GM19239 (cell line): ENCODE measurements around the gene SOX1.

Source experiments
- DNase-seq: peaks from one replicate; pipeline ENCODE4 v3.0.0; 2011; ENCODE audit warnings: low spot score; ENCODE audit not compliant: insufficient read length
- FAIRE-seq: peaks from 2 replicates; lab custom pipeline; 2011; peaks lifted over from hg19 to GRCh38; lab: Jason Lieb, UNC

The SOX1 gene

DNA sequence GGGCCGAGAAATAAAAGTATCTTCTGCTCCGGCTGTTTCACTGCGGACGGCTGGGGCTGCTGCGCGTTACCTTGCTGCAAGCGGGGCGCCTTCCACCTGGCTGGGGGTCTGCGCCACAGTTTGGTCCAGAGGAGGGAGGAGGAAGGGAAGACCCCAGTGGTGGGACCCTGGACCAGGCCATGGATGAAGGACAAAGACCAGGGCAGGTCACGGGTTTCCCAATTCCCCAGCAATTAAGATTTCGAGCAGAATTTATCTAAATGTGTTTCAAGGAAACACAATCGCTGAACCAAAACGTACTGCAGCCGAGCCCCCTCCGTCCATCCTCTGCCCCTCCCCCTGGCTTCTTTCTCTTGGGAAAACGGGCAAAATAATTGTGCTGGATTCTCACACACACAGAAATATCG is 2.9 kb downstream of the SOX1 start:
- no peak for DNase-seq

GRCh38 chr13:112071102-112071722 is 4.3 kb downstream of the SOX1 start:
- FAIRE-seq (no peak), DNase-seq (no peak)

More for the DNA sequence above, 2.9 kb downstream of the SOX1 start:
- no peak for FAIRE-seq

DNA sequence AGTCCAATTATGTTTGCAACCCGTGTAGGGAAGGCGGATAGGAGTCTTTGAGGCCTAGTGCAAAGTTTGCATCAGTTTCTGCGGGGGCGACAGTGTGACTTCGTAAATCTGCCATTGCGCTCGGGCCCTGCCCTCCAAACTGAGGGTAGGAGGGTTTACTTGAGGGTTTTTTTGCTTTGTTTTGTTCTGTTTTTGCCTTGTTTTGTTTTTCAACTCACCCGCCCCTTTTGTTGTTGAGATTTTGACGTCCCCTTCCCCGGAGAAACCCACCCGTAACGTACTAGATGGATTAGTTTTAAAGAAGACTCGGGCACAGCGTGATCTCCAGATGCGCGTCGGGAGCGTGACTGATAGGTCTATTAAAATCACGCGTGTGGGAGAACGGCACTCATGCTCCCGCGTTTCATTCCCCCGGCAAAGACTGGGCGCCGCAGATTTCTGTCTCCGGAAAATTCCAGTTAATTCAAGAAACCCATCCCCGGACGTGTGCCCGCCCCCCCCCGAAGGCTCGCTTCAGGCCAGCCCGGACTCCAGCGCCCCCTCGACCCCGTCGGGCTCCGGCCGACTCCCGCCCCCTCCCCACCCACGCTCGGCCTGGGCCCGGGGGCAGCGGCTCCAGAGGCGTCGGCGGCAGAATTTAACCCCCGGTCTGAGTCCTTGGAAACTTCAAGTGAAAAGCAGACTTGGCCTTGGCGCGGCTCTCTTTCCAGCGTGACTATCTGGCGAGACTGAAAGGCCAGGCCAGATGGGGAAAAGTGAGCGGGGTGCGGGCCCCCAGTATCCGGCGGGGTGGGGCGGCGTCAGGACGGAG is 5.0 kb downstream of the SOX1 start:
- no peak for DNase-seq
- no peak for FAIRE-seq

GRCh38 chr13:112072534-112073244 is 5.7 kb downstream of the SOX1 start:
- no peak for DNase-seq
- FAIRE-seq = no peak

DNA sequence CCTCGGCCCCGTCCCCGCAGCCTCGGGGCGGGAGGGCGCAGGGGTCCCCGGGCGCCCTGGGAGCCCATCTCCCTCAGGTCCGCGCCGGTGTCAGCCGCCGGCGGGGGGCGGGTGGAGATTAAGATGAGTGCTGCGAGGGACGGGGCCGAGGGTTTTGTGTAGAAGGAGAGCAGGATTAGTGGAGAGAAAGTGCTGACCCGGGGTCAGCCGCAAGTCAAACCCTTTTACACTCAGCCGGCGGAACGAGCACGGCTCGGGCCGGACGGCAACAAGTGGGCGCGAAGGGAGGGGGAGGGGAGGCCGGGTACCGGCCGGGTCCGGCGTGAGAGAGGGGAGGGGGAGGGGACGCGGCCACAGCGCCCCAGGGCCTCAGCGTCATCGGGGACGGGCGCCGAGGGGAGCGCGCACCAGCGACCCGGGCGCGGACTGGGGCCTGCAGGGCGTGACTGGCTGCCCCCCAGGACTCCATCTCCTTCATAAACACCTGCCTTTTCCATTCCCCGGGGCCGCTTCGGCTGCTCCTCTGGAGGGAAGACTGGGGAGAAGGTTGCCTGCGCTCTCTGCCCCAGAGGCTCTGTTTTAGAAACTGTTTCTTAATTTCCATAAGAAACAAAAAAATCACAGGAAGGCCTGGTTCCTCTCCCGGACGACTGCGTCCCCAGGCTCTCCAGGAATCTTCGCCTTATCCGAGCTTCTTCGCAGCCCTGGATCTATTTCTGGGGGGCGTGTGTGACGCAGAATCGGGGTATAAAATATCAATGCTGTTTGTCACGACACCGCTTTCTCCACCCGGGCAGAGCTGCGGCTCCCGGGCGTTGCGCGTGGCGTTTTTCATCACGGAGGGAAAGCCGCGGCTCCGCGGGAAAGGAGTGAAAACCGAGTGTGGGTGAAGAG is 6.5 kb downstream of the SOX1 start:
- DNase-seq = no peak
- no peak for FAIRE-seq

GRCh38 chr13:112074139-112074865 is 7.4 kb downstream of the SOX1 start:
- no peak for FAIRE-seq
- DNase-seq = no peak

GRCh38 chr13:112077729-112078128 is 10.8 kb downstream of the SOX1 start:
- FAIRE-seq (no peak), DNase-seq (no peak)

- no peak for FAIRE-seq
- no peak for DNase-seq
Observed at GRCh38 chr13:112078216-112078615, 11.3 kb downstream of the SOX1 start.

GRCh38 chr13:112078879-112079531 is 12.1 kb downstream of the SOX1 start:
- DNase-seq = no peak
- no peak for FAIRE-seq

- DNase-seq = no peak
- no peak for FAIRE-seq
Observed at GRCh38 chr13:112079696-112080095, 12.7 kb downstream of the SOX1 start.

GRCh38 chr13:112083971-112084370 is 17.0 kb downstream of the SOX1 start:
- FAIRE-seq = no peak
- DNase-seq = no peak

DNA sequence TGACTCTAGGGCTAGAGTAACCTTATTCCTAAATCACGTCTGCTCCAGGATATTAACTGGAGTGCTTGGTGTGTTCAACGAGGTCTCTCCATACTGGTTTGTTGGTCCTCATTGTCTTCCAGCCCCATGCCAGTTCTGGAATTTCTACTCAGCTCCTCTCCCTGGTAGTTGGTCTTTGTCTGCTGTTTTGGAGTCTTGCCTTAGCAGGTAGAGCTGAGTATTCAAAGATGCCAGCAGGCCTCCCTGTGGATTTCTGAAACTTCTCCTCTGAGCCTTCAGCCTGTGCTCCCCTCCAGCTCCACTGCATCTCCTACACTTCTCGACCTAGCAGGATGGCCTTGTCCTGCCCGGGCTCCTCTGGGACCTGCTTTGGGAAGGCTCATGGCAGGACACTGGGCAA is 25.5 kb downstream of the SOX1 start:
- no peak for DNase-seq
- FAIRE-seq = no peak

DNA sequence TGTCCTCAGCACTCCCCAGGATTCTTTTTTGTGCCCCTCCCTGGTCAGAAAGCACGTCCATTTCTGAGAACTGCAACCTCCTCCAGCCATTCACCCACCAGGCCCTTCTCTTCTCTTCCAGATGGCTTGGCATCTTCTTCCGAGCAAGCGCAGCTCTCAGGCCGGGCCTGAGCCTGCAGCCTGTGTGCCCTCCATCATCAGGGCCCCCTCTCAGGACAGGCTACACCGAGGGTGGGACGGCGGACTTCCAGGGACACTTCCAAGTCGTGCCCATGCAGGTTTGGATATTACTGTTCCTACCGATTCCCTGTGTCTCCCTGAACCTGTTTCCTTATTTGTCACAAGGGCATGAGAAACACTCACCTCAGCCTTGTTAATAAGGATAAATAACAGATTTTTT is 28.4 kb downstream of the SOX1 start:
- DNase-seq = no peak
- FAIRE-seq = no peak

GRCh38 chr13:112096959-112097358 is 30.0 kb downstream of the SOX1 start:
- no peak for FAIRE-seq

DNA sequence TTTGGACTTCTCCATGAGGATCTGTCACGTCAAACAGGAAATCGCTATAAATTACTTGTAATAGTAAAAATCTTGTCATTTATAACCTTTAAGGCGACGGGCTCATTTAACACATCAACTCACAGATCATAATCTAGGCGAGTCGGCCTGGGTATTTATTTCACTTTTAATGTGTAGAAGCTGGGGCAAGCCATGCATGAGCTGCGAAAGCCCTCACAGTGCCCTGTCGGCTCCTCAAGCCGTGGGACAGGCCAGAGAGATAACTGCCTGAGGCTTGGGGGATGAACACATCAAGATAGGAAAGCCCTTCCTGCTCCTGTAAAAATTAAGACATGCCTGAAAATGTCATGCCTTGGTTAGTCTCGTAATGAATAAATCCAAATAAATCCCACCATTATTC is 30.8 kb downstream of the SOX1 start:
- FAIRE-seq (no peak), DNase-seq (no peak)

More at GRCh38 chr13:112096959-112097358, 30.0 kb downstream of the SOX1 start:
- no peak for DNase-seq

GRCh38 chr13:112098699-112099098 is 31.8 kb downstream of the SOX1 start:
- FAIRE-seq (no peak), DNase-seq (no peak)

GRCh38 chr13:112101360-112101930 is 34.5 kb downstream of the SOX1 start:
- DNase-seq (no peak), FAIRE-seq (no peak)

GRCh38 chr13:112102243-112102642 is 35.3 kb downstream of the SOX1 start:
- DNase-seq = no peak
- no peak for FAIRE-seq
